Measurements from ENCODE around the gene TUBB6.

The TUBB6 gene

DNA sequence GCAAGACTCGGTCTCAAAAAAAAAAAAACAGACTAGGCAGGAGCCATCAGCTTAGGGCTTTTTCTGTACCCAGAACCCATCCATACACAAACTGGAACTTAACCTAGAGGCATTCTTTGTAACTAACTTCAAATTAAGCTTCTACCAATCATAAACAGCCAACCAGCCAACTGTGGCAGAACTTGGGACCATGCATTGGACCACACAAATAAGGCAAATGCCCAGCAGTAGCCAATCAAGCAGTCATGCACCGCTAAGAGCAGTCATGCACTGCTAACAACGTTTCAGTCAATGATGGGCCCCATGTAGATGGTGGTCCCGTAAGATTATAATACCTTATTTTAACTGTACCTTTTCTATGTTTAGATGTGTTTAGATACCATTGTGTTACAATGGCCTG lies 22.7 kb downstream of the TUBB6 start:
- no peak for TF ChIP-seq ZNF274 (IDR thresholded peaks at IDR 0.05; ENCODE audit: low read depth, low read length)
- H3K4me3 ChIP-seq (ENCODE audit: low read length) = no peak overlapping the region

DNA sequence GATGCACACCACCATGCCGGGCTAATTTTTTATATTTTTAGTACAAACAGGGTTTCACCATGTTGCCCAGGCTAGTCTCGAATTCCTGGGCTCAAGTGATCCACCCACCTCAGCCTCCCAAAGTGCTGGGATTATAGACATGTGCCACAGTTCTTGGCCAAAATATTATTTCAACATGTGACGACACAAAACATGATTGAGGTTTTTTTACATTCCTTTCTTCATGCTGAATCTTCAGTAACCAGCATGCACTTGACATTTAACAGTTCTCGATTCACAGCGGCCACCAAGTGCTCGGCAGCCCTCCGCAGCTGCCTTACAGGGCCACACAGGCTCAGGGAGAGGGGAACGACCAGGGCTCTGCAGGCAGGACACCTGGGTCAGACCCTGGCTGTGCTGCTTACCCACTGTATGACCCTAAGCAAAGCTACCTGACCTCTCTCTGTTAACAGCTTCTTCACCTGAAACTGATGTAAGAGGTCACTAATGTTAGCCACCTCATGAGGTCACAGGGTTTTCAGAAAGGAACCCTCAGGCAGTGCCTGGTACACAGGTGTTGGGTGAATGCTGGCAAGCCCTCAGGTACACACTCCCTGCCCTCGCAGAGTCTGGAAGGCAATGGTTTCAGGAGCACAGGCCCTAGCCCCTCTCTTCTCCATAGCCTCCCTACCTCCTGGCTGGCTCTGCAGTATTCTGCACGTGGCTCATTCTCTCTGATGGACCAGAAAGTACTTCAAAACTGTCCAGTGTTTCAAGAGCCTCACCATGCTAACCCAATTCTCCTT lies 25.7 kb downstream of the TUBB6 start:
- no peak for TF ChIP-seq ZNF274 (IDR thresholded peaks at IDR 0.05; ENCODE audit: low read depth, low read length)
- H3K4me3 ChIP-seq (ENCODE audit: low read length) = no peak overlapping the region

DNA sequence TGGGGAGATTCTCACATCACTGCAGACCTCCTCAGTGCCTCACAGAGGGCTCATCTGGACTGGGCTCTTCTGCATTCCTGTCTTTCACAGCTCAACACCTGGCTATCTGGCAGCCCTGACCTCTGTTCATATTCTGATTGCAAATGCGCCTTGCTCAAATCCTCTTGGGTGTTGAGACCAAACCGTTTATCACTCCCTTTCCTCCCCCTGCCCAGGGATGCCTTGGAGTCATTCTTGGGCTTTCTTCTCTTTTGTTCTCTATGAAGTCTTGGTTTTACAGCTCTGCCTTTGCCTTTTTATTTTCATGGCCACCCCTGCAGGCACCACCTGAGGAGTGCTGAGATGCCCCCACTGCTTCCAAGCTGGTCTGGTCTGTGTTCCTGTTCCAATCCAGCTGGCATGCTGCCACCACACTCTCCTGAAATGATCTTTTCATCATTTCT lies 26.3 kb downstream of the TUBB6 start:
- H3K4me3 ChIP-seq (ENCODE audit: low read length) = no peak overlapping the region
- TF ChIP-seq ZNF274 (IDR thresholded peaks at IDR 0.05; ENCODE audit: low read depth, low read length) = no peak

DNA sequence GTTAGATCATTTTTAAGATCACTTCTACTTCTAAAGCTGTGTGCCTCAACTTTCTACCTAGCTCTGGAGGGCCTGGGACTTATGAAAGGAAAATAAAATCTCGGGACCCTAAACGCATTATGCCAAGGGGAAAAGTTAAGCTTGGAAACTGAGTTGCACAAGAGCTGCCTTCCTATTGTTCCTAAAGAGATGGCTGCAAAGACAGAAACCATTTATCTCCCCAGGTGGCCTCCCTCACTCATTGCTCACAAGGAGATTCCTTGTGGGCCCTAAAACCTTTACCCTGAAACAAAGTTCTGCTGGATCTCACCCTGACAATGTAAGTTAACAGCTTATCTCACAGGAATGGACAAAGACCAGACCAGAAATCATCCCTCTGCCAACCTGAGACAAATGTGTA lies 26.8 kb downstream of the TUBB6 start:
- no peak overlapping the region for H3K4me3 ChIP-seq (ENCODE audit: low read length)
- TF ChIP-seq ZNF274 (IDR thresholded peaks at IDR 0.05; ENCODE audit: low read depth, low read length) = no peak

DNA sequence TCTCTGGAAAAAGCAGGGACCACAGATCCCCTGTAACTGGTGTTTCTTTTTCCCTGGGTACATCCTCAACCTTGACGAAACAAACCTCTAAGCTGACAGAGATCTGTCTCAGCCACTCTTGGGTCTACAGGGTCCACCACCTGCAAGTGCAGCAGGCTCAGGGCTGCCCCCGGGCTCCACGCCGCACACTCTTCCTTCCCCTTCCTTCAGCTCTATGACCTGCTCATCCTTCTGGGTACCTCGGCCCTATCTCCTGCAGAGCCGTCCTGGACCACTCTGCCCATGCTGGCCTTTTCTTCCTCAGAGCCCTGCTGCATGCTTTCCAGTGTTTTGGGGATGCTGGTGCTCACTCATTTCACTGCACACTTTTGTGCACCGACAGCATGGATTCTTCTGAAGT lies 27.5 kb downstream of the TUBB6 start:
- TF ChIP-seq ZNF274 (IDR thresholded peaks at IDR 0.05; ENCODE audit: low read depth, low read length) = no peak
- H3K4me3 ChIP-seq (ENCODE audit: low read length) = no peak overlapping the region

DNA sequence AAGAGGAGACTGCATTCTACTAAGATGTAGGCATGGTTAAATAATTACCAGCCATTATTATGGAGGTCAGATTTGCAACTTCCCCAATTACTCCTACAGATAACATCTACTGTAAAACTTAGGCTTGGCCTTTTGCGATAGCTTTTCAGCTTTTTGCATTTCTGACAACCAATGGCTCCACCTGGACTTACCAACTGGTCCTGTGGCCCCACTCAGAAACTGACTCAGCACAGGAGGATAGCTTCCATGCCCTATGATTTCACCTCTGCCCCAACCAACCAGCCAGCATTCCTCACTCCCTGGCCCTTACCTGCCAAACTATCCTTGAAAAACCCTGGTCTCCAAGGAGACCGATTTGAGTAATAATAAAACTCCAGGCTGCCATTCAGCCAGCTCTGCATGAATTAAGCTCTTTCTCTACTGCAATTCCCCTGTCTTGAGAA lies 28.2 kb downstream of the TUBB6 start:
- no peak for TF ChIP-seq ZNF274 (IDR thresholded peaks at IDR 0.05; ENCODE audit: low read depth, low read length)
- no peak overlapping the region for H3K4me3 ChIP-seq (ENCODE audit: low read length)

DNA sequence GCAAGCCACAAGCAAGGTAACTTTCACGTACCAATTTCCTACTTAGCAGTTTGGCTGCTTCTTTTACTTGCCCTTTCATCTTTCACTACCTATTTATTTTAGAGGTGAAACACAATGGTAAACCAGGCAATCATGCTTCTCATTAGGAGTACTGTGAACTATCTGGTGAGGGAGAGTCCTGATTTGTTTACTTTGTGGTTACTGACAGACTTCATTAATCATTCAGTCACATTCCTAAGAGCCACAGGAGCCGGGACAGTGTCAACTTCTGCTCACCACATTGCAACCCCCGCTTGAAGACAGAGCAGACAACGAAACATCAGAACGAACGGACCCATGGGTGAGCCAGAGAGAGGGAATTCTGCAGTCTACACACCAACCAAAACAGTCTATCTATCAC lies 28.8 kb downstream of the TUBB6 start:
- TF ChIP-seq ZNF274 (IDR thresholded peaks at IDR 0.05; ENCODE audit: low read depth, low read length) = no peak

DNA sequence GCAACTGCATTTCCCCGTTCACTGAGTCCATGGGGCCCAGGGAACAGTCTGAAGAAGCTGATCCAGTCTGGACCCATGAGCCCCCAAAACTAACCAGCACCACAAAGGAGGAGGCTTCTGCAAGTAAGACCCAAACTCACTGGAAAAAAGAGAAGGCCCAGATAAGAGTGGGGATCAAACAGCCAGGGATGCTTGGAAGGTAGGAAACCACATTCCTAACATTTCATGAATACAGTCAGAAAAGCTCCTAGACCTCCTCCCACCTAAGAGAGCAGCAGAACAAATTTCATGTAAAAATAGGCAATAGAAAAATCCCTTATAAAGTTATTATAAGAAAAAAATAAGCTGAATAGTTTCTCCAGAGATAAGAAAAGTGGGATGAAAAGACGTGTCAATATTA lies 30.3 kb downstream of the TUBB6 start:
- H3K4me3 ChIP-seq (ENCODE audit: low read length) = no peak overlapping the region
- TF ChIP-seq ZNF274 (IDR thresholded peaks at IDR 0.05; ENCODE audit: low read depth, low read length) = no peak

More for the DNA sequence above, 28.8 kb downstream of the TUBB6 start:
- H3K4me3 ChIP-seq (ENCODE audit: low read length) = no peak overlapping the region

DNA sequence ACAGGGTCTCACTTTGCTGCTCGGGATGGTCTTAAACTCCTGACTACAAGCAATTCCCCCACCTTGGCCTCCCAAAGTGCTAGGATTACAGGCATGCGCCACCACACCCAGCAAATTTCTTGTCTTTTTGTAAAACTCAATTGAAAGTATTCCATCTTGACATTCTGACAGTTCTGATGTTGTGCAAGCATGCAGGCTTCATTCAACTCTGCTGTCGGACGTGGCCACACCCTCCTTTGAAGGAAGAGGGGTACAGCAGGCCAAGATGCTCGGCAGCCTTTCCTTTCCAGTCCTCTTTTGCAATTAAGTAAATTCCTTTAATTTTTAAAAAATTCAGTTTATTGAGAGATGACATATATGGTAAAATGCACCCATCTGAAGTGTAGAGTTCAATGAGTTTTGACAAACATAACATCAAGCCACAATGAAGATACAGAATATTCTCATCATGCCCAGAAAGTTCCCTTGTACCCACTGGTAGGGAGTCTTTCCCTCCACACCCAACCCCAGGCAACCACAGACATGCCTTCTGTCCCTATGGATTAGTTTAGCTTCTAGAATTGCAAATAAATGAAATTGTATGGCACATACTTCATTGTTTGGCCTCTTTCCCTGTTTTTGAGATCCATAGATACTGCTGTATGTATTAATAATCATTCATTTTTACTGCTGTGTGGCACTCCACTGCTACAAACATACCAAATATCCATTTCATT lies 33.1 kb downstream of the TUBB6 start:
- H3K4me3 ChIP-seq (ENCODE audit: low read length) = no peak overlapping the region
- TF ChIP-seq ZNF274 (IDR thresholded peaks at IDR 0.05; ENCODE audit: low read depth, low read length) = no peak

DNA sequence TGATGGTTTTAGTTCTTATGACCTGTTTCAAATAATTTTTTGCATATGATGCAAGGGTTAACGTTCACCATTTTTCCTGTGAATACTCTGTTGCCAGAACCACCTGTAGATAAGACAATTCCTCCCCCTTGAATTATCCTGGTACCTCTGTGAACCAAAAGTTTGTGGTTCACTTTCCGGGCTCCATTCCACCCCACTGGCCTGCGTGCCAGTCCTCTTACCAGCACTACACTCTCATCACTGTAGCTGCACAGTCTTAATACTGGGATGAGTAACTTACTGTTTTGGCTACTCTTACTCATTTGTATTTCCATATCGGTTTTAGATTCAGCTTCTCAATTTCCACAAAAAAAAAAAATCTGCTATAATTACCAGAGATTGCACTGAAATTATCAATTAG lies 34.6 kb downstream of the TUBB6 start:
- H3K4me3 ChIP-seq (ENCODE audit: low read length) = no peak overlapping the region
- no peak for TF ChIP-seq ZNF274 (IDR thresholded peaks at IDR 0.05; ENCODE audit: low read depth, low read length)

DNA sequence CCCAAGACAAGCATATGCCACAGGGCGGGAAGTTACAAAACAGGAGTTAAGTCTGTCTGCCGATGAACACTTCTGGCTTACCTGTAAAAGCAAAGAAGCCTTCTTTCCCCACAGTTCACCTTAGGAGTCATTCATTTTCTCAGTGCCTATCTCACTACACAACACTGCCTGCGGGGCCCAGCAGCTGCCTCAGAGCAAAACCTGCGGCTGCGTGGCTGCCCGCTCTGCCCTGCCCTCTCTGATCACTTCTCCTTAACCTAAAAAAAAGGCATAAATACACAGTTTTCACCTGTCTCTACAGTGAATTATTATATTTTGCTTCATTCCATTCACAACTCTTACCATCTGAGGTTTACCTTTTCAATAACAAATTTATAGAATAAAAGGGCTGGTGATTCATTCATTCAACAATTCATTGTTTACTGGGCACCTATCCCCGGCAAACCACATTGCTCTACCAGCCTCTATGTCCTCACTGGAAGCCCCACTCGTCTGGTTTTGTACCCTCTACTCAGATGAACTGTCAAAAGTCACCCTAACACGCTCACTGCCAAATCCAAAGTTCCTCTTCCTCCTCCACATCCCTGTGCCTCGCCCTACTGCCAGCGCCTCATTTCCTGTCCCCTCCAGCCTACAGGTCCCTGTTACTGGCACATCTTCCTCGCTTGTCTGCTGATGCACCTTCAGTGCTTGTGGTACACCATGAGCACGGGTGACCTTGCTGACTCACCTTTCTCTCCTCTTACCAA lies 37.6 kb downstream of the TUBB6 start:
- no peak for TF ChIP-seq ZNF274 (IDR thresholded peaks at IDR 0.05; ENCODE audit: low read depth, low read length)
- H3K4me3 ChIP-seq (ENCODE audit: low read length) = no peak overlapping the region

DNA sequence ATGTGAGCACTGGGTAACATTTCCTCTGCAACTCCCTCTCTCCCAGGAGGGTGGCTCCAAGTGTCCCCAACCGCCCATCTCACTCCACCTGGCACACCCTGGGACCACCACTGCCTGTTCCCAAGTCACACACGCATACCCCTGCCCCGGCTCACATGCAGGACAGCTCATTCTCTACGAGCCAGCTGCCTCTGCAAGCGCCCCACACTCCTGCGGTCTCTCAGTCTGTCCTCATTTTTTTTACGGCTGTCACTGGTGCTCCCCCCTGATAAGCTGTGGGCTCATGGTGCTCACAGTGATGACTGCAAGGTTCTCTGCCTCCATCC lies 38.2 kb downstream of the TUBB6 start:
- no peak for TF ChIP-seq ZNF274 (IDR thresholded peaks at IDR 0.05; ENCODE audit: low read depth, low read length)
- H3K4me3 ChIP-seq (ENCODE audit: low read length) = no peak overlapping the region

DNA sequence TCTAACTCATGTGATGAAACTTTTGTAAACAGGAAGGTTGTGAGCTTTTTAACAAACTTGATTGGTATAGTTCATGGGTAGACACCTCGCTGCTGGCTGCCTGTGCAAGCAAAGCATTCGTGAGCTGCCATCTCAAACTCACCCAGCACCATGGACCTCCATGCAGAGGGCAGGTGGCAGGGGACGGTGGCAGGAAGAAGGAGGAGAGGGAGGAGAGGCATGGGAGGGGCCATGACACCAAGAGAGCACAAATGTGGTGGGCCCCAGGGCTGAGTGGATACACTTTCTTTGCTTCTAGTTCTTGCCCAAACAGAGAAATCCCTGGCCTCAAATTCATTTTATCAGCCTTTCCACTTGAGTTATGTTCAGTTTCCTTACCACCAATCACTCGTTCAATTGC lies 39.9 kb downstream of the TUBB6 start:
- H3K4me3 ChIP-seq (ENCODE audit: low read length) = no peak overlapping the region
- TF ChIP-seq ZNF274 (IDR thresholded peaks at IDR 0.05; ENCODE audit: low read depth, low read length) = no peak

DNA sequence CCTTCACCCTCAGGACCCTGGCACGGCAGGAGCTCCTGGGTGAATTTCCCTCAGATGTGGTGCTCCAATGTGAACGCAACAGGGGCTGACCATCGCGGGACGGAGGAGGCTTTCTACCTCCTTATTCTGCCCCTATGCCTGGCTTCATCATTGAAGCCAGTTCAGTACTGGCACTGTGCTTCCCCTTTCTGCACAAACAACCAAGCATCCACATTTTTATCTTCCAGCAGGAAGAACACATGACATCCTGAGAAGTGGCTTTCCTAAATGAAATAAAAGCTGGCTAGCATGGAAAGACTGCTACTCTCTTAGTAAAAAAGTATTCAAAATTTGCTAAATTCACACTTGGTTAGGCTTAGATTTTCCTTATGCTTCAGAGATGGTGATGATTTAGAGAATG lies 44.1 kb downstream of the TUBB6 start:
- H3K4me3 ChIP-seq (ENCODE audit: low read length) = no peak overlapping the region
- no peak for TF ChIP-seq ZNF274 (IDR thresholded peaks at IDR 0.05; ENCODE audit: low read depth, low read length)

DNA sequence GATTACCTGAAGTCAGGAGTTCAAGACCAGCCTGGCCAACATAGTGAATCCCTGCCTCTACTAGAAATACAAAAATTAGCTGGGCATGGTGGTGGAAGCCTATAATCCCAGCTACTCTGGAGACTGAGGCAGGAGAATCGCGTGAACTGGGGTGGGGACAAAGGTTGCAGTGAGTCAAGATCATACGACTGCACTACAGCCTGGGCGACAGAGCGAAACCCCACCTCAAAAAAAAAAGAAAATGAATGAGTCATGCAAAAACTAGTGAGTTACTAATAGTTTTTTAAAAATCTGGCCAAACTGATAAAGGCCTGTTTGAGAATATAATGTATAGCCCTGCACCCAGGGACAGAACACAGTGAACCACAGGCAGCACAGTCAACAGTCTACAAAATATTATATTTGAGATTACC lies 51.5 kb downstream of the TUBB6 start:
- no peak for TF ChIP-seq ZNF274 (IDR thresholded peaks at IDR 0.05; ENCODE audit: low read depth, low read length)
- H3K4me3 ChIP-seq (ENCODE audit: low read length) = no peak overlapping the region

Measured in GM08714 (cell line).